HCT116 (cell line): ENCODE measurements around the gene CEP70. TPM values are rescaled to one million over a fixed set of nuclear protein-coding genes. Genes with fewer than 3 reads are reported as not detected.
"Not testable (repeated sequence)": the region's sequence is repeated elsewhere in the genome, so short reads cannot be mapped to it uniquely, and the experiment has no call there.

Experiments
- ATAC-seq: fragments of 200-7000 bp; cut with Tn5 transposase; 2 replicates; pipeline ENCODE4 v1.9.1; 2020; ENCODE audit warnings: mild to moderate bottlenecking, moderate library complexity
- BruUV-seq: library from RNA; stranded (reverse); fragments of 400-500 nt; replicated peaks from 2 replicates; lab custom pipeline; 2021; lab: Mats Ljungman, UMichigan
- CTCF ChIA-PET: fragments of 300-600 bp; sonication (Branson Sonifier 250); formaldehyde crosslinking; loops from one replicate; lab custom pipeline; 2021; ENCODE audit warnings: antibody characterized with exemption; lab: Charles Lee
- POLR2A ChIA-PET: fragments of 300-600, 350-600 bp; sonication (Branson Sonifier 250); formaldehyde crosslinking; loops from one replicate; lab custom pipeline; 2021; ENCODE audit warnings: antibody characterized with exemption; lab: Charles Lee
- RAD21 ChIA-PET, 2 experiments: fragments of 300-600 bp; sonication (Branson Sonifier 250); formaldehyde crosslinking; loops; one replicate each; lab custom pipeline; 2023; ENCODE audit warnings: low total read pairs in 2 of 2; ENCODE audit not compliant: uncharacterized antibody in 2 of 2, unreplicated experiment in 2 of 2, low non-redundant PET in 1 of 2; lab: Charles Lee
- DNase-seq: peaks from one replicate; pipeline ENCODE4 v3.0.0-alpha.2; 2010; ENCODE audit warnings: low read depth, low spot score
- H2AFZ ChIP-seq: fragments of 200-600 bp; shearing (Covaris generic), sonication (generic); 2 replicates; pipeline ENCODE4 v1.6.1; 2017; ENCODE audit warnings: low read depth, mixed run types, mixed read lengths, antibody characterized with exemption, low read length; ENCODE audit not compliant: poor library complexity, severe bottlenecking
- H3K27ac ChIP-seq: 2 replicates; pipeline ENCODE4 v1.5.1; 2012; ENCODE audit warnings: low read depth, low read length
- H3K27me3 ChIP-seq: fragments of 200-600 bp; sonication (generic); 2 replicates; pipeline ENCODE4 v1.6.1; 2016; ENCODE audit warnings: mixed run types, low read length, mixed read lengths; ENCODE audit not compliant: insufficient read depth
- H3K36me3 ChIP-seq, 2 experiments: fragments of 200-500 bp in 1 of 2; fragments of 200-600 bp in 1 of 2; sonication (Bioruptor generic) in 1 of 2; sonication (generic) in 1 of 2; 2 replicates each; pipeline versions ENCODE4 v1.5.1 to v1.6.1; 2014 to 2016; ENCODE audit warnings: low read length in 2 of 2, inconsistent platforms in 1 of 2, mixed read lengths in 1 of 2, mixed run types in 1 of 2; ENCODE audit not compliant: insufficient read depth in 2 of 2, control insufficient read depth in 1 of 2
- H3K4me1 ChIP-seq, 2 experiments: fragments of 200-600 bp in 1 of 2; sonication (generic) in 1 of 2; 2 replicates each; pipeline versions ENCODE4 v1.5.1 to v1.6.1; 2012 to 2017; ENCODE audit warnings: low read length in 2 of 2, inconsistent platforms in 1 of 2, mild to moderate bottlenecking in 1 of 2, mixed read lengths in 1 of 2, mixed run types in 1 of 2, moderate library complexity in 1 of 2; ENCODE audit not compliant: insufficient read depth in 2 of 2, control insufficient read depth in 1 of 2
- H3K4me2 ChIP-seq: fragments of 200-600 bp; sonication (generic); 2 replicates; pipeline ENCODE4 v1.6.1; 2017; ENCODE audit warnings: mixed run types, low read length, mixed read lengths
- H3K4me3 ChIP-seq, 2 experiments: fragments of 200-600 bp in 1 of 2; sonication (generic) in 1 of 2; replicated peaks in 1 of 2; 2 replicates each; pipeline ENCODE4 v1.5.1; 2011 to 2016; ENCODE audit warnings: low read length in 2 of 2, control low read depth in 1 of 2, low read depth in 1 of 2, mild to moderate bottlenecking in 1 of 2, mixed read lengths in 1 of 2, mixed run types in 1 of 2
- H3K79me2 ChIP-seq: fragments of 200-600 bp; sonication (generic); 2 replicates; pipeline ENCODE4 v1.6.1; 2017; ENCODE audit warnings: mild to moderate bottlenecking, mixed run types, low read length, moderate library complexity, mixed read lengths; ENCODE audit not compliant: insufficient read depth
- H3K9ac ChIP-seq: fragments of 200-600 bp; sonication (generic); 2 replicates; pipeline ENCODE4 v1.6.1; 2016; ENCODE audit warnings: low read length, mixed read lengths
- H3K9me2 ChIP-seq: fragments of 200-600 bp; sonication (generic), shearing (Covaris generic); 2 replicates; pipeline ENCODE4 v1.6.1; 2017; ENCODE audit warnings: mixed run types, mild to moderate bottlenecking, moderate library complexity; ENCODE audit not compliant: insufficient read depth
- H3K9me3 ChIP-seq, 2 experiments: fragments of 200-500 bp in 1 of 2; fragments of 200-600 bp in 1 of 2; sonication (Bioruptor generic) in 1 of 2; sonication (generic) in 1 of 2; 2 replicates each; pipeline ENCODE4 v1.6.1; 2014 to 2017; ENCODE audit warnings: low read length in 2 of 2, mixed read lengths in 2 of 2, inconsistent platforms in 1 of 2, low read depth in 1 of 2, mild to moderate bottlenecking in 1 of 2, mixed run types in 1 of 2, moderate library complexity in 1 of 2; ENCODE audit not compliant: control insufficient read depth in 1 of 2, insufficient read depth in 1 of 2
- H4K20me1 ChIP-seq: fragments of 200-600 bp; sonication (generic), shearing (Covaris generic); 2 replicates; pipeline ENCODE4 v1.6.1; 2017; ENCODE audit warnings: mixed run types, mild to moderate bottlenecking, moderate library complexity; ENCODE audit not compliant: insufficient read depth
- EGR1 ChIP-seq: IDR thresholded peaks from 2 replicates; pipeline ENCODE4 v1.6.1; 2012; ENCODE audit warnings: low read depth
- FOSL1 ChIP-seq: IDR thresholded peaks from 2 replicates; pipeline ENCODE4 v1.6.1; 2012; ENCODE audit warnings: low read depth
- JUND ChIP-seq: IDR thresholded peaks from 2 replicates; pipeline ENCODE4 v1.6.1; 2012
- POLR2A ChIP-seq: IDR thresholded peaks from 2 replicates; pipeline ENCODE4 v1.7.0; 2011; ENCODE audit warnings: borderline replicate concordance; ENCODE audit not compliant: insufficient read depth, insufficient read length; ENCODE audit errors: extremely low read depth
- SIN3A ChIP-seq: IDR thresholded peaks from 2 replicates; pipeline ENCODE4 v1.6.1; 2012; ENCODE audit warnings: low read depth
- SP1 ChIP-seq: IDR thresholded peaks from 2 replicates; pipeline ENCODE4 v1.6.1; 2012; ENCODE audit warnings: low read depth
- TCF7L2 ChIP-seq: IDR thresholded peaks from 2 replicates; pipeline ENCODE4 v1.7.0; 2011; ENCODE audit warnings: borderline replicate concordance, inconsistent platforms; ENCODE audit not compliant: insufficient read depth, insufficient read length; ENCODE audit errors: extremely low read depth
- intact Hi-C: fragments of 100-400 bp; cut with micrococcal nuclease; formaldehyde crosslinking; loops from 2 replicates; pipeline ENCODE4 v1.10.0; 2022
- total RNA-seq: library from RNA; stranded (reverse); gene quantifications from one replicate; pipeline ENCODE4 v1.2.1, GENCODE V29; 2021; ENCODE audit not compliant: unreplicated experiment
- TF ChIP-seq, protein P1 (sequence below): IDR thresholded peaks from 2 replicates; pipeline ENCODE4 v1.6.1; 2011; ENCODE audit warnings: mild to moderate bottlenecking, low read length, moderate library complexity; ENCODE audit not compliant: insufficient replicate concordance; ENCODE audit errors: extremely low read depth
- TF ChIP-seq, protein P2 (sequence below): IDR thresholded peaks from 2 replicates; pipeline ENCODE4 v1.6.1; 2012

CEP70 gene
- total RNA-seq, 1 experiment from 2014 or later, result 38.7 TPM

DNA sequence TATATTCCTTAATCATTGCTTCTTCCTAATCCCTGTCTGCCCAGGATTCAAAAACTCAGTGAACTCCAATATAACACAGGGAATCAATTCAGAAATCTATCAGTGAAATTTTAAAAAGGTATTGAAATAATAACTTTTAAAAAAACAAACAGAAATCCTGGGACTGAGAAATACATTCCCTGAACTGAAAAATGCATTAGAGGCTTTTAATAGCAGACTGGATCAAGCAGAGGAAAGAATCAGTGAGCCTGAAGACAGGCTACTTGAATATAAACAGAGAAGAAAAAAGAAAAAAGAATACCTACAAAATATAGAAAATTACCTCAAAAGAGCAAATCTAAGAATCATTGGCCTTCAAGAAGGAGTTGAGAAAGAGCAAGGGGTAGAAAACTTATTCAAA, 54.7 kb downstream of the CEP70 start (continued):
- TF ChIP-seq, protein P1, sequence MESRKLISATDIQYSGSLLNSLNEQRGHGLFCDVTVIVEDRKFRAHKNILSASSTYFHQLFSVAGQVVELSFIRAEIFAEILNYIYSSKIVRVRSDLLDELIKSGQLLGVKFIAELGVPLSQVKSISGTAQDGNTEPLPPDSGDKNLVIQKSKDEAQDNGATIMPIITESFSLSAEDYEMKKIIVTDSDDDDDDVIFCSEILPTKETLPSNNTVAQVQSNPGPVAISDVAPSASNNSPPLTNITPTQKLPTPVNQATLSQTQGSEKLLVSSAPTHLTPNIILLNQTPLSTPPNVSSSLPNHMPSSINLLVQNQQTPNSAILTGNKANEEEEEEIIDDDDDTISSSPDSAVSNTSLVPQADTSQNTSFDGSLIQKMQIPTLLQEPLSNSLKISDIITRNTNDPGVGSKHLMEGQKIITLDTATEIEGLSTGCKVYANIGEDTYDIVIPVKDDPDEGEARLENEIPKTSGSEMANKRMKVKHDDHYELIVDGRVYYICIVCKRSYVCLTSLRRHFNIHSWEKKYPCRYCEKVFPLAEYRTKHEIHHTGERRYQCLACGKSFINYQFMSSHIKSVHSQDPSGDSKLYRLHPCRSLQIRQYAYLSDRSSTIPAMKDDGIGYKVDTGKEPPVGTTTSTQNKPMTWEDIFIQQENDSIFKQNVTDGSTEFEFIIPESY, result no peak
- TF ChIP-seq SIN3A, result no peak
- no peak for TF ChIP-seq FOSL1
- TF ChIP-seq JUND, result no peak
- TF ChIP-seq SP1, result no peak
- TF ChIP-seq, protein P2, sequence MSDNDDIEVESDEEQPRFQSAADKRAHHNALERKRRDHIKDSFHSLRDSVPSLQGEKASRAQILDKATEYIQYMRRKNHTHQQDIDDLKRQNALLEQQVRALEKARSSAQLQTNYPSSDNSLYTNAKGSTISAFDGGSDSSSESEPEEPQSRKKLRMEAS, result no peak
- TF ChIP-seq TCF7L2, result no peak
- TF ChIP-seq EGR1, result no peak
- TF ChIP-seq POLR2A, result no peak

GRCh38 chr3:138521445-138521844, 72.6 kb downstream of the CEP70 start:
- H3K27me3 ChIP-seq, BruUV-seq, intact Hi-C loops, H2AFZ ChIP-seq, H3K27ac ChIP-seq, H3K79me2 ChIP-seq, H3K4me2 ChIP-seq, DNase-seq, ATAC-seq, H3K4me3 ChIP-seq, H3K36me3 ChIP-seq, H3K4me1 ChIP-seq, H3K9me3 ChIP-seq, CTCF ChIA-PET, H3K9me2 ChIP-seq, H4K20me1 ChIP-seq, POLR2A ChIA-PET, H3K9ac ChIP-seq, RAD21 ChIA-PET: not testable (repeated sequence)
